Measurements from ENCODE around the gene TRIM10.

- TF ChIP-seq CTCF (IDR thresholded peaks at IDR 0.05) (no peak), POLR2AphosphoS5 (IDR thresholded peaks at IDR 0.05) (no peak)
These were observed 14.8 kb upstream of the TRIM10 start for GRCh38 chr6:30175765-30176164.

Data from gastroesophageal sphincter (tissue), 3 donors.